HG02588 (cell line): ENCODE data around the gene TEX19.

ENCODE experiments used
- ATAC-seq: cut with Tn5 transposase; IDR thresholded peaks from one replicate; pipeline ENCODE4 v1.9.1; 2021; ENCODE audit warnings: mild to moderate bottlenecking, moderate library complexity; ENCODE audit not compliant: unreplicated experiment

The TEX19 gene

GRCh38 chr17:82358465-82359350 is at the start of gene TEX19:
Gene TEX19, plus strand, starts transcription at chr17:82359247. Its CDS starts 2,904 bp downstream, at chr17:82362151.
- no peak for ATAC-seq

GRCh38 chr17:82309656-82310570 is 49.1 kb upstream of the TEX19 start:
- ATAC-seq, result no peak

GRCh38 chr17:82310877-82311276 is 48.2 kb upstream of the TEX19 start:
- no peak for ATAC-seq

GRCh38 chr17:82311971-82312370 is 47.1 kb upstream of the TEX19 start:
- ATAC-seq, result no peak

- no peak for ATAC-seq
Observed at GRCh38 chr17:82313195-82314011, 45.6 kb upstream of the TEX19 start.

GRCh38 chr17:82314012-82314726 is 44.9 kb upstream of the TEX19 start:
- ATAC-seq, result no peak

GRCh38 chr17:82314727-82315605 is 44.1 kb upstream of the TEX19 start:
- no peak for ATAC-seq

- ATAC-seq, result no peak
Observed at GRCh38 chr17:82315703-82316358, 43.2 kb upstream of the TEX19 start.

- no peak for ATAC-seq
Observed at GRCh38 chr17:82316651-82317393, 42.2 kb upstream of the TEX19 start.

- no peak for ATAC-seq
Observed at GRCh38 chr17:82317394-82318168, 41.5 kb upstream of the TEX19 start, which contains the start of gene CD7. Gene CD7, minus strand, starts transcription at chr17:82317608. Its CDS starts 113 bp downstream, at chr17:82317495.

- no peak for ATAC-seq
Observed at GRCh38 chr17:82318169-82318498, 40.9 kb upstream of the TEX19 start.

GRCh38 chr17:82318772-82319606 is 40.1 kb upstream of the TEX19 start:
- ATAC-seq, result no peak

- ATAC-seq, result no peak
Observed at GRCh38 chr17:82319619-82320062, 39.4 kb upstream of the TEX19 start.

GRCh38 chr17:82320140-82320840 is 38.8 kb upstream of the TEX19 start:
- no peak for ATAC-seq
